Measurements from ENCODE around the gene IGFBP5.

IGFBP5 gene

DNA sequence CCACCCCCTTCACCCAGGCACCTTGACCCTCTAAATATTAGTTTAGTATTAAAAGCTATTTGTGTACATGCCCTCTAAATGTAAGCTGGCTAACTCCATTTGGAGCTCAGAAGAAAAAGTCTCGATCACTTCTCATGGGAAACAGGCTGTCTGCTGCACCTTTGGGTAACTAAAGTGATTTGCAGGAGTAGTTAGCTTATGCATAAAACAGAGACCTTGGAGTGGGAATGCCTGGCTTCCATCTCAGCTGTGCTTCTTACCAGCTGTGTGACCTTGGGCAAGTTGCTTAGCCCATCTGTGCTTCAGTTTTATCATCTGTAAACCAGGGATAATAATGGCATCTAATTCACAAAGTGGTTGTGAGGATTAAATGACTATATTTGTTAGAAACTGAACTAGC is 32.2 kb downstream of the IGFBP5 start:
- no peak for DNase-seq

- DNase-seq = no peak
These were observed 33.5 kb downstream of the IGFBP5 start for GRCh38 chr2:216661639-216662375.

DNA sequence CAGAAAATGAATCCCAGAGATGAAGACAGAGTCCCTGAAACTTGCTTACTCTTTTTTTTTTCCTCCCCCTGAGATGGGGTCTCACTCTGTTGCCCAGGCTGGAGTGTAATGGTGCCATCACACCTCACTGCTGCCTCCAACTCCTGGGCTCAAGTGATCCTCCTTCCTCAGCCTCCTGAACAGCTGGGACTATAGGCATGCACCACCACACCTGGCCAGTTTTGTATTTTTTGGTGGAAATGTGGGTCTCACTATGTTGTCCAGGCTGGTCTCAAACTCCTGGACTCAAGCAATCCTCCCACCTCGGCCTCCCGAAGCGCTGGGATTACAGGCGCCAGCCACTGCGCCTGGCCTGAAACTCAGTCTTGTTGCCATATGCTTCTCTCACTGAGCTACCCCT is 34.3 kb downstream of the IGFBP5 start:
- DNase-seq = no peak

- no peak for DNase-seq
These were observed 34.9 kb downstream of the IGFBP5 start for GRCh38 chr2:216660496-216660895.

DNA sequence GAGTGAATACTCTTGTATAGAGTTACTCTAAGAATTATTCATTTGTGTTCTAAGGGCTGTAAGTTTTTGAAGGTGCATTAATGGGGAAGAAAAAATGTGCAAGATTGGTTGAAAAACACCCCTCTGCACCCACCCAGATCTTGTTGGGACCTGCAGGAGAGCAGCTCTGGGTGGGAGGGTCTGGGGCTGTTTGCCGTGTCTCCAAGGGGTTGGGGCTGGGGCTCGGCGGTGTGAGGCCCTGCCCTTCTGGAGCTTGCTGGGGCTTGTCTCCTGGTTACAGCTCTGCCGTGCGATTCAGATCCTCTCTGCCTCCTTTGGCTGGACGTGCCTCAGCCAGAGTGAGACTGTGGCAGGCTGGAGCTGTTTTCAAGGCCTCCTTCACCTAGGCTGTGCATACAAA is 36.1 kb downstream of the IGFBP5 start:
- DNase-seq = no peak

GRCh38 chr2:216658757-216659156 is 36.6 kb downstream of the IGFBP5 start:
- DNase-seq = no peak

- no peak for DNase-seq
These were observed 37.4 kb downstream of the IGFBP5 start for GRCh38 chr2:216657980-216658379.

DNA sequence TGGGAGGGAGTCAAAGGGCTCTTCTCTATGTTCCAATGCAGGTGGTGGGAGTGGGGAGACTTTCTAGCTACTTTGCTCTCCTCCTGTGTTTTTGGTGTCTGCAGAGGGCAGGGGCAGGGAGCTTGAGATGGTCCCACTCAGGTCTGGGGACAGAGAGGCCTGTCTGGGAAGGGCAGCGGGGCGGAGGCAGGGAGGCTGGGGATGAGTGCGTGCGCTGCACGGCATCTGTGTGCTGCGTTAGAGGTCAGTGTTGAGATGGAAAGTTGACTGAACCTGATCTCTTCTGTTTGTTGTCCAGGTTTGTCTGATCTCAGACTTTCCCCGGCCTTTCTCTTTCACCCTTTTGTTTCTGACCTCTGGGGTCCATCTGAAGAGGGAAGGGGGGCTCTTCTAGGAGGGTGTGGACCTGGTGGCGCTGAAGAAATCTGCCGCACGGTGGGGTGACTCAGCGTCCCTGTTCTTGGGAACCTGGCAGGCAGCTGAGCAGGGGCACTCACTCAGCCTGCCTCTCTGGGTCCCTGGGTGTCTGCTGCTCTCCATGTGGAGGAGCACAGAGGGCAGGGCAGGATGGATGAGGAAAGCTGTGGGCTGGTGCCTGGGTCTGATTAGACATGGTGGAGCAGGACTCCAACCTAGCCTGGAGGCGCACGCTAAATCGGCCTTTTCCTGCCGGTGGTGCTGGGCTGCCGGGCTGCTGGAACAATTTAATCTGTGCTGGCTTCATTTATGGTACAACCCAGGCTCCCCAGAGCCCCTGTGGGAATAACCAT is 38.1 kb downstream of the IGFBP5 start:
- DNase-seq = no peak

DNA sequence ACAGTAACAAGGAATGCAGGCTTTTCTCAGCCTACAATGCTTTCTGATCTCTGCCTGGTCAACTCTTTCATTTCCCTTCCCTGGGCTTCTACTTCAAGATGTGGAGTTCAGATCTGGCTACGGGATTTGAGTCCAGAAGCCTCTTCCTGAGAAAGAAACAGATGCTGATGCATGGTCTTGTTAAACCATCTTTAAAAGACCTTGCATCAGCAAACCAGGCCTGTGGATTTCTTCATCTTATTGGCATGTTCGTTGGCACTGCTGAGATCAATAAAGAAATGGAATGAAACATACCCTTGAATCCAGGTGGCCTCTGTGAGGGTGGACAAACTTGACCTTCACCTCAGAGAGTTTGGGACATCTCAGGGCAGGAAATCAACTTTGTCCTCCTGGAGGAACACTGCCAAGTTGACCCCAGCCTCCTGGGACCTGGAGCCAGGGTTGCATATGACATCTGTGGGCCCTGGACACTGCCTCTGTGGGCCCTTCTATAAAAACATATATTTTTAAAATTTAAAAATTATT is 40.8 kb downstream of the IGFBP5 start:
- no peak for DNase-seq

DNA sequence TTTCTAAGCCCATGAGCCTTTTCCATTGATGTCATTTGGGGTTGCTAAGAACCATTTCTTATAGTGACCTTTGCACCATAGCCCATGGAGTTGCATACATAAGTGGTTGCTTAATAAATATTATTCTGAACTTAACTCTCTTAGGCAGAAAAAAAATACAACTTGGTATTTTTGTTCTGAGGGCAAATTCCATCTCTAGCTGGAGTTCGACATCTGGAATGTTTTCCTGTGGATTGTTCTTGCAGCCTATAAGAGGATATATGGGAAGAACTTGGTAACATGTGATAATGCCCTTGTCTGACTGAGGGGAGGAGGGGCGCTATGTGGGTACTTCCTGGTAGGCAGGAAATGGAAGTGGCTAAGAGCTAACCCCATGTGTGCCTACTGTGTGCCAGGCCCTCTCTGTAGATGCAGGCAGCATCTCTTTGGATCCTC is 41.4 kb downstream of the IGFBP5 start:
- no peak for DNase-seq

- no peak for DNase-seq
These were observed 42.1 kb downstream of the IGFBP5 start for GRCh38 chr2:216653093-216653799.

DNA sequence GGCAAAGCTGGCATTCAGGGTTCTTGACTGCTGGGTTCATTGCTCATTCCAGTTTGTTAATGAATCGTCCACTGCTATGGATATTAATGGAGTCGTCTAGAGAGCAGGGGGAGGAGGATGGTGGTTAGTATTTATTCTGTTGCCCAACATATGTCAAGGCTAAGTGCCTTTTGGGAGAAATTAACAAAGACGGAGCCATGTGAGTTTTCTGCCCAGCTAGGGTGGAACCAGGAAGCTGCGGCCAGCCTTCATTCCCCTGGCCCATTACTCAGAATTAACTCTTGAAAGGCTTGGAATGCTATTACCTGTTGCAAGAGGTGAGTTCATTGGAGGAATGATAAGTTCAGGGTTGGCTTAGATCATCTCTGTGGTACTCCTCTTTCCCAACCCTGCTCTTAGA is 42.8 kb downstream of the IGFBP5 start:
- no peak for DNase-seq

DNA sequence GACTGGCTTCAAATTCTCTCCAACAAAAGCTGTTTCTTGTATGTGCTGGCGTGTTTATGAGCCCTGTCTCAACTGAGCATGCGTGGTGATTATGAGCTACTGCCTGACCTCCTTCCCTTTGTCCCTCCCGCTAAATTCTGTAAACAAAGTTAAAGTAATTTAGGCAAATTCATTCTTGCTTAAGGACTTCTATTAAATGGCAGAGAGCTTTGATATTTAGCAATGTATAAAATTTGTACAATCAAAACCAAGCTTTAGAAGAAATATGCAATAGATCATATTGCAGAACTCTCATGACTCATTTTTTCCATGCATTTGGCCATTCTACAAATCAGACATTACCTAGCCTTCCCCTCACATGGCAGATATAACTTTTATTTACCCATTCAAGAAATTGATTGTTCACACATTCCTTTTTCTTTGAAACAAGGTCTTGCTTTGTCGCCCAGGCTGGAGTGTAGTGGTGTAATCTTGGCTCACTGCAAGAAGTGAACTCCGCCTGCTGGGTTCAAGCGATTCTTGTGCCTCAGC is 43.9 kb downstream of the IGFBP5 start:
- no peak for DNase-seq

- DNase-seq = no peak
These were observed 44.6 kb downstream of the IGFBP5 start for GRCh38 chr2:216650626-216651257.

DNA sequence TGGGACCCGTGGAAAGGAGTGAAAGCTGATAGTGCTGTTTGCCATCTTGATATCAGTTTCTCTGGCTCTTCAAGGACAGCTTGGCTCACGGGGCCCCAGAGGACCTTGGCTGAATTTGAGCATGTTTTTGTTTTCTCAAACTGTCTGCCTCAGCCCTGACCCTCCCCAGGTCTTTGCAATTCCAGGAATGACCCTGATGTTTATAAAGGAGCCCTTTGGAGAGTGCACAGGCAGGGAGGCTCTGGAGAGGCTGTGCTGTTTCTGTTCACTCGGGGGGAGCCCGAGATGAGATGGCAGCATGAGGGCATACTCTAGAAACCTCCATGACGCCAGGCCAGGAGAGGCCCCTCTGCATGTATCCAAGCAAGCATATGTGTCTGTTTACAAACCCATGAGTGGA is 45.8 kb downstream of the IGFBP5 start:
- no peak for DNase-seq

DNA sequence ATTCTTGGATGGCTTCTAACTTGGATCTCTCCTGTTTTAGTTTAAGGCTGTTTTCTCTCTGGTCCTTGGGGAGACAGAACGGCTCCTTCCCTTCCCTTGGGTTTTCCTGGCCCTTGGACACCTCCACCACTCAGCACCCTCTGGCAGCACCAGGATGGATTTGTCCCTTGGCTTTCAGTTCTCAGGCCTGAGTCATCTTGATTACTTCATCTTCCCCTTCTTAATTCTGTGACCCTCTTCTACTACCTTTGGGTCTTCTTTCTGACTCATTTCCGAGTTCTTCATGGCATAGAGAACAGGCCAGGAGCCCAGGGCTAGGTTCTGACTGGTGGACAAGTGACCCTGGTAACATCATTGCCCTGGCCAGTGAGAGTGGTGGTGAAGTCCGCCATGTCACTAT is 47.2 kb downstream of the IGFBP5 start:
- DNase-seq = no peak

GRCh38 chr2:216646116-216646515 is 49.2 kb downstream of the IGFBP5 start:
- DNase-seq = no peak

DNA sequence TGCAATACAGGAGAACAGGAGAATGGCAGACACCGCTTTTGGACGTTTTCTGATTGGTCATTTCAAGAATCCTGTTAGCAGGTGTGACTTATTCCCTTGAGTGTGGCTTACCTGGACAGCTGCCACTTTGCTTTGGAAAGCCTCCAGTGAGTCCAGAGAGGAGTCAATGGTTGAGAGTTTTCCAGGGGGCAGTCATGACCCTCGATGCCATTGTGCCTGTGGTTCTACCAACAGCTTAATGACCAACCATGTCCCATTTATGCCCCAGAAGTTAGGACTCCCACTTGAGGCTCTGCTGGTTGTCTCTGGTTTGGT is 49.8 kb downstream of the IGFBP5 start:
- DNase-seq = no peak

DNA sequence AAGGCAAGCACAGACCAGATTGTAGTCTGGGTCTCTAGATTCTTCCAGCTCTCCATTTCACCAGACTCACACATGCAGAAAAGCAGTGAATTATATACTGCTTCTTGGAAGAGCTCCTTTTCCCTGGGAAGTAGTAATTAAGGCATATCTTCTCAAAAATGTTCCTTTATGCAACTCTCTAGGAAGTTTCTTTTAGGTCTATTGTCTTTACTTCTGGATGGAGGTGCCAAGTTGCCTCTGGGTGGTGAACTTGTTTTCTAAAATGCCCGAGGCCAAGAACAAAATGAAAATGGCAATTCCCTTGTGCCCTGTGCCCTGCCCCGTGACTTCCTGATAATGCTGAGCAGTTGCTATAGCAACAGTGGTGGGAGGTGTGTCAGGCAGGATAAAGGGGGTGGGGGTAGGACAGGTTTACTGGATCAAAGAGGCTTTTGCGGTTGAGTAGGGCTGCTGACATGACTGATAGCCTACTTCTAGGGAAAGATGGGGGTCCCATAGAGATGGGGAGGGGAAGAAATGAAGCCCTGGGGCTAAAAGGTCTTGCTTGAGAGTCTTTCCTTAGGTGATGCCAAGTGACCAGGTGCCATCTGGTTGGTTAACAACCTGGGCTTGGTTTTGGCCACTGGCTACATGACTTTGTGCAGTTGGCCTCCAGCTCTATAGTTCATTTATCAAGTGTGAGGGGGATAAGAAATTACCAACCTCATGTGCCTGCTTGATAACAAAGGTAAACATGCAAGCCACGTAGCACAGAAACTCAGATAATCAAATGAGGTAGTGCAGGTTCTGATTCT is 50.3 kb downstream of the IGFBP5 start:
- DNase-seq = no peak

DNA sequence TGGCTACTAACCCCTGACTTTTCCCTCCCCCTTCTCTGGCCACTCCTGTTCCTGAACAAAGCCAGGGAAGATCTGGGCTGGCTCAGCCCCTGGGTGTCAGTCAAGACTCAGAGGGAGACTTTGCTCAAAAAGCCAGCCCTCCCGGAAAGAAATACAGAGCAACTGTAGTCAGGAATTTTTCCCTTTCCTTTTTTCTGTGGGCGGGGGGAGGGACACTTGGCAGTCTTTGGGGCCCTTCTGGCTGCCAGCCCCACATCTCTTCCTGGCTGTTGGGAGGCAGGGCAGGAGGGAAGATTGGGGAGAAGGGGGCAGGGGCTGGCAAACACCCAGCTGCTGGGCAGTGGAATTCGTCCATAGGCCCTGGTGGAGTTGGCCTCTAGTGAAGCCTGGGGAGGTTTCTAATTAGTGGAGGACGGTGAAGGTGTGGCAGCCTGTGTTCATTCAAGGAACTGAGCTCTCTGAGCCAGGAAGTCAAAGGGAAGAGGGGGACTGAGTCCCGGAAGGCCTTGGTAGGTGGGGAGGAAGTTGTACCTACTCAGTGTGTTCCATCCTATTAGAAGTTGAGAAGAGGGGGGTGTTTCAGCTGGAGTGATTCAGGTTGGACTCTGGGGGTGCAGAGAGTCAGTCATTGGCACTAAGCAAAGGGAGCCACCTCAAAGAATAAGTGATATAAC is 51.2 kb downstream of the IGFBP5 start:
- no peak for DNase-seq

- DNase-seq = no peak
These were observed 57.9 kb downstream of the IGFBP5 start for GRCh38 chr2:216637472-216637871.
